ENCODE data around the gene SRRM1.
"Not testable (repeated sequence)": the region's sequence is repeated elsewhere in the genome, so short reads cannot be mapped to it uniquely, and the experiment has no call there.

Gene SRRM1

GRCh38 chr1:24695202-24695974 is 52.3 kb downstream of the SRRM1 start:
- TF ChIP-seq ZNF274 (IDR thresholded peaks at IDR 0.05; ENCODE audit: low read depth, low read length), result no peak
- H3K4me3 ChIP-seq (ENCODE audit: low read length), result no peak overlapping the region

- H3K4me3 ChIP-seq (ENCODE audit: low read length), result no peak overlapping the region
- TF ChIP-seq ZNF274 (IDR thresholded peaks at IDR 0.05; ENCODE audit: low read depth, low read length), result no peak
Observed at GRCh38 chr1:24696041-24696755, 53.1 kb downstream of the SRRM1 start.

GRCh38 chr1:24696756-24697330 is 53.7 kb downstream of the SRRM1 start:
- no peak overlapping the region for H3K4me3 ChIP-seq (ENCODE audit: low read length)
- no peak for TF ChIP-seq ZNF274 (IDR thresholded peaks at IDR 0.05; ENCODE audit: low read depth, low read length)

DNA sequence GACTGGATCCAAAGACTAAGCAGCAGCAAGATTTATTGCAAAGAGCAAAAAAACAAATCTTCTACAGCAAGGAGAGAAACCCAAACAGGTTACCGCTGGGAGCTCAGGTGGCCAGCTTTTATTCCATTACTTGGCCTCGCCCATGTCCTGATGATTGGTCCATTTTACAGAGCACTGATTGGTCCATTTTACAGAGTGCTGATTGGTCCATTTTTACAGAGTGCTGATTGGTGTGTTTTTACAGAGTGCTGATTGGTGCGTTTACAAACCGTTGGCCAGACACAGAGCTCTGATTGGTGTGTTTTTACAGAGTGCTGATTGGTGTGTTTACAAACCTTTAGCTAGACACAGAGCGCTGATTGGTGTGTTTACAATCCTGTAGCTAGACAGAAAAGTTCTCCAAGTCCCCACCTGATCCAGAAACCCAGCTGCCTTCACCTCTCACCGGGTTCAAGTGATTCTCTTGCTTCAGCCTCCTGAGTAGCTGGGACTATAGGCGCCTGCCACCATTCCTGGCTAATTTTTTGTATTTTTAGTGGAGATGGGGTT is 54.4 kb downstream of the SRRM1 start:
- H3K4me3 ChIP-seq (ENCODE audit: low read length), result not testable (repeated sequence)

DNA sequence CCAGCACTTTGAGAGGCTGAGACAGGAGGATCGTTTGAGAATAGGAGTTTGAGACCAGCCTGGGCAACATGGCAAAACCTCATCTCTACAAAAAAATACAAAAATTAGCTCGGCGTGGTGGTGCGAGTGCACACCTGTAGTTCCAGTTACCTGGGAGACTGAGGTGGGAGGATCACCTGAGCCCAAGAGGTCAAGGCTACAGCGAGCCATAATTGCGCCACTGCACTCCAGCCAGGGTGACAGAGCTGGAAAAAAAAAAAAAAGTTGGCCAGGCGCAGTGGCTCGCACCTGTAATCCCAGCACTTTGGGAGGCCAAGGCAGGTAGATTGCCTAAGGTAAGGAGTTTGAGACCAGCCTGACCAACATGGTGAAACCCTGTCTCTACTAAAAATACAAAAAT is 55.2 kb downstream of the SRRM1 start:
- H3K4me3 ChIP-seq (ENCODE audit: low read length), result not testable (repeated sequence)

GRCh38 chr1:24699628-24700027 is 56.5 kb downstream of the SRRM1 start:
- H3K4me3 ChIP-seq (ENCODE audit: low read length), result no peak overlapping the region
- no peak for TF ChIP-seq ZNF274 (IDR thresholded peaks at IDR 0.05; ENCODE audit: low read depth, low read length)

- no peak for TF ChIP-seq ZNF274 (IDR thresholded peaks at IDR 0.05; ENCODE audit: low read depth, low read length)
- no peak overlapping the region for H3K4me3 ChIP-seq (ENCODE audit: low read length)
Observed at GRCh38 chr1:24702511-24703293, 59.6 kb downstream of the SRRM1 start.

DNA sequence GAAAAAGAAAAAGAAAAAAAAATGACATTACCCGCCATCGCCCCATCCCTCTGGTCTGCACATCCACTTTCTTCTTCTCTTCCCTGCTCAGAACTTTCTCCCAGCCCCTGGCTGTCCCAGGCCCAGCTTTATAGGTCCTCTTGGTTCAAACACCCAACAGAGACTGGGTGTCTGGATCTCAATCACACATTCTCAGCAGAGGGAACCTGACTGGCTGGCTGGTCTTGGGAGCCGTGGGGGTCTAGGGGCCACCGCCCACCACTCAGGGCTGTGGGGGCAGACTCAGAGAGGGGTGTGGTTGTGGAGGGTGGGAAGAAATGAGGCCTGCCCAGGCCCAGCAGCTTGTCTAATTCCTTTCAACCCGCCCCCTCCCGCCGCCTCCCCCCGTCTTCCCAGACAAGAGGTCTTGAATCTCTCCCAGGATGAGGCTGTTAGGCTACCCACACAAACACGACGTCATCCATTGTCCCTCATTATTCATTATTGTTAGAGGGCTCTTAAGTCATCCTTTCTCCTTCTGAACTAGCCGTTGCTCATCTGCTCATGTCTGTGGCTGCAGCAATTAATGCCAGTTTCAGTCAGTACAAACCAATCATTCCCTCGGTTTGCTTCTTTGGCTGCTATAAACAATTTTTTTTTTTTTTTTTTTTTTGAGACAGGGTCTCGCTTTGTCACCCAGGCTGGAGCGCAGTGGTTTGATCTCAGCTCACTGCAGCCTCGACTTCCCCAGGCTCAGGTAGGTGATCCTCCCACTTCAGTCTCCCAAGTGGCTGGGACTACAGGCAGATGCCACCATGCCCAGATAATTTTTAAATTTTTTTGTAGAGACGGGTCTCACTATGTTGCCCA is 61.5 kb downstream of the SRRM1 start:
- no peak overlapping the region; the same call in 1 of the 2 replicates for H3K4me3 ChIP-seq (ENCODE audit: low read length)
- TF ChIP-seq ZNF274 (IDR thresholded peaks at IDR 0.05; ENCODE audit: low read depth, low read length), result no peak

DNA sequence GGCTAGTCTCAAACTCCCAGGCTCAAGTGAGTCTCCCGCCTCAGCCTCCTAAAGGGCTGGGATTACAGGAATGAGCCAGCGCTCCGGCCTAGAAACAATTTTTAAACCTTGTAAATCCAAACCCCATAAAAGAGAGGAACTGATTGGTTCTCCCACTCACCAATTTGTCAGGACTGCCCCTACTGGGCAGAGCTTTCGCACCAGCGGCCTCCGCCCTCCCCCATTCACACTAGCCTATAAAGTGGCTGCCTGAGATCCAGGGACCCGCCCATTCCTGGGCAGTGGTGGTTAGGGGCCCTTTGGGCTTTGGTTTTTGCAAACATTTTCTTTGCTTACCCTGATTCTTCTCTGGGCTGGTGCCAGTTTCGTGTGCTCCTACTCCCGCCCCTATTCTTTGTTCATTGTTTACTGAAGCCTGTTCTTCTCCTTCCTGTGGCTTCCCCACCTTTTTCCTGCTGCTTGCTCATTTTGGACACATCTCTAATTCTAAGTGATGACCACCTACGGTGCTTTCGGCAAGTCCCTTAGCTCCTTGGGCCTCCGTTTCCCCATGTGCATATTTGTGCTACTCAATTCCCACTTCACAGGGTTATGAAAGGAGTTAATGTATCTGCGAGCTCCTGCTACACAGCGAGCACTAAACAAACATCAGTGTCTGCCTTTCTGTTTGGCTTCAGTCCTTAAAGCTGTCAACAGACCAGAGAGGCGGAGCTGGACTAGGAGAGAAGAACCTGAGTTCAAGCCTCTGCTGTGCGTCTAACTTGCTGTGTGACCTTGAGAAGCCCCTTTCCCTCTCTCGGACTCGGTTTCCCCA is 62.4 kb downstream of the SRRM1 start:
- no peak overlapping the region; the same call in 1 of the 2 replicates for H3K4me3 ChIP-seq (ENCODE audit: low read length)
- TF ChIP-seq ZNF274 (IDR thresholded peaks at IDR 0.05; ENCODE audit: low read depth, low read length), result no peak

DNA sequence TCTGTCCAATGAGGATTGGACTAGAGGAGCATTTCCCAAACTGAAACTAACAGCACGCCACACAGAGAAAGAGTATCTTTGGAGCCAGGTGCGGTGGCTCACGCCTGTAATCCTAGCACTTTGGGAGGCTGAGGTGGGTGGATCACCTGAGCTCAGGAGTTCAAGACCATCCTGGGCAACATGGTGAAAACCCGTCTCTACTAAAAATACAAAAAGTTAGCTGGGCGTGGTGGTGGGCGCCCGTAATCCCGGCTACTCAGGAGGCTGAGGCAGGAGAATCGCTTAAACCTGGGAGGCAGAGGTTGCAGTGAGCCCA is 62.9 kb downstream of the SRRM1 start:
- H3K4me3 ChIP-seq (ENCODE audit: low read length), result not testable (repeated sequence)

DNA sequence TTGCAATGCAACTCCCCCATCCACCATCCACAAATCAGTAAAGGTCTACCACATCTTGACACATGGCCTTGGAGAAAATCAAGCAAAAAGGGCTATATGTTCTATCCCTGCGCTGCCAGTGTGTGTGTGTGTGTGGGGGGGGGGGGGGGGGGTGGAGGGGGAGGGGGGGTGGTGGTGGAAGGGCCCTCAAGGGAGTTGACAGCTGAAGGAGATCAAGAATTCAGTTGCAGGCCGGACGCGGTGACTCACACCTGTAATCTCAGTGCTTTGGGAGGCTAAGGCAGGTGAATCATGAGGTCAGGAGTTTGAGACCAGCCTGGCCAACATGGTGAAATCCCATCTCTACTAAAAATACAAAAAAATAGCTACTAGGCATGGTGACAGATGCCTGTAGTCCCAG is 64.6 kb downstream of the SRRM1 start:
- TF ChIP-seq ZNF274 (IDR thresholded peaks at IDR 0.05; ENCODE audit: low read depth, low read length), result no peak
- H3K4me3 ChIP-seq (ENCODE audit: low read length), result no peak overlapping the region

DNA sequence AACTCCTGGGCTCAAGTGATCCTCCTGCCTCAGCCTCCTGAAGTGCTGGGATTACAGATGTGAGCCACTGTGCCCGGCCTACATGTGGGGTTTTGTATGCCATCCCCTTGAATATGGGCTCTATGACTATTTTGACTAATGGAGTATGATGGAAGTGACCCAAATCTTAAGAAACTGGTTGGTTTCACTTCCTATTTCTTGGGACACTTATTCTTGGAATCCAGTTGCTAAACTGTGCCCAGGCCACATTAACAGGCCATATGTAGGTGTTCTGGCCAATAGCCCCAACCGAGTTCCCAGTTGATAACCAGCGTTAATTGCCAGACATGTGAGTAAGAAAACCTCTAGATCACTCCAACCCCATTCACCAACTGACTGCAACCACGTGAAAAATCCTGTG is 65.8 kb downstream of the SRRM1 start:
- no peak for TF ChIP-seq ZNF274 (IDR thresholded peaks at IDR 0.05; ENCODE audit: low read depth, low read length)

More for the DNA sequence above, 65.8 kb downstream of the SRRM1 start:
- no peak overlapping the region for H3K4me3 ChIP-seq (ENCODE audit: low read length)
